Chondrocyte (in vitro differentiated cells): ENCODE data around the gene CEP250. TPM values are rescaled to one million over a fixed set of nuclear protein-coding genes. Genes with fewer than 3 reads are reported as not detected.

ENCODE experiments used
- DNase-seq: peaks from one replicate; pipeline ENCODE4 v3.0.0; 2021; ENCODE audit warnings: mixed read lengths, low spot score
- H3K27ac Mint-ChIP-seq: one replicate; pipeline ENCODE4 v1.8.0; 2021; ENCODE audit warnings: mild to moderate bottlenecking, moderate library complexity, mixed read lengths; ENCODE audit not compliant: unreplicated experiment
- H3K27me3 Mint-ChIP-seq: 2 replicates; pipeline ENCODE4 v1.8.0; 2021; ENCODE audit warnings: low read depth, mixed read lengths
- H3K36me3 Mint-ChIP-seq: 2 replicates; pipeline ENCODE4 v1.8.0; 2021; ENCODE audit warnings: low read depth, mixed read lengths
- H3K4me1 Mint-ChIP-seq: 2 replicates; pipeline ENCODE4 v1.8.0; 2021; ENCODE audit warnings: low read depth, mild to moderate bottlenecking, mixed read lengths
- H3K4me3 Mint-ChIP-seq: one replicate; pipeline ENCODE4 v1.8.0; 2021; ENCODE audit warnings: mild to moderate bottlenecking, moderate library complexity, mixed read lengths; ENCODE audit not compliant: unreplicated experiment
- H3K9me3 Mint-ChIP-seq: 2 replicates; pipeline ENCODE4 v1.8.0; 2021; ENCODE audit warnings: low read depth, mixed read lengths
- CTCF ChIP-seq: fragments of 200-600 bp; sonication (generic); IDR thresholded peaks from 2 replicates; pipeline ENCODE4 v1.5.0; 2021; ENCODE audit warnings: antibody characterized with exemption, mild to moderate bottlenecking, moderate library complexity
- total RNA-seq: library from RNA; stranded (reverse); gene quantifications from 3 replicates; pipeline ENCODE4 v1.2.1, GENCODE V29; 2021

Gene CEP250
- total RNA-seq, 1 donor from 2014 or later, result 43.6 TPM

- no peak for TF ChIP-seq CTCF
- Mint-ChIP-seq H3K27me3 (no peaks in the 10 kb centered on the region), H3K9me3 (no peaks in the 10 kb centered on the region), H3K4me3 (no peak overlapping the region), H3K27ac (no peak overlapping the region), H3K4me1 (peaks cover 15% of the 10 kb centered on the region), H3K36me3 (peaks cover 59% of the 10 kb centered on the region)
- no peak for DNase-seq
Observed at GRCh38 chr20:35502352-35502751, 47.0 kb downstream of the CEP250 start.

DNA sequence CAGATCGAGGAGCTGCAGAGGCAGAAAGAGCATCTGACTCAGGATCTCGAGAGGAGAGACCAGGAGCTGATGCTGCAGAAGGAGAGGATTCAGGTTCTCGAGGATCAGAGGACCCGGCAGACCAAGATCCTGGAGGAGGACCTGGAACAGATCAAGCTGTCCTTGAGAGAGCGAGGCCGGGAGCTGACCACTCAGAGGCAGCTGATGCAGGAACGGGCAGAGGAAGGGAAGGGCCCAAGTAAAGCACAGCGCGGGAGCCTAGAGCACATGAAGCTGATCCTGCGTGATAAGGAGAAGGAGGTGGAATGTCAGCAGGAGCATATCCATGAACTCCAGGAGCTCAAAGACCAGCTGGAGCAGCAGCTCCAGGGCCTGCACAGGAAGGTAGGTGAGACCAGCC, 47.9 kb downstream of the CEP250 start:
- Mint-ChIP-seq H3K27ac (no peak overlapping the region), H3K9me3 (no peaks in the 10 kb centered on the region), H3K4me1 (peaks cover 15% of the 10 kb centered on the region), H3K27me3 (no peaks in the 10 kb centered on the region), H3K4me3 (no peak overlapping the region), H3K36me3 (peaks cover 53% of the 10 kb centered on the region)
- TF ChIP-seq CTCF, result no peak
- no peak for DNase-seq

- H3K27ac Mint-ChIP-seq, result no peak overlapping the region
- no peak overlapping the region for H3K4me3 Mint-ChIP-seq
- DNase-seq, result no peak
- H3K27me3 Mint-ChIP-seq, result no peaks in the 10 kb centered on the region
- no peaks in the 10 kb centered on the region for H3K9me3 Mint-ChIP-seq
- peaks cover 52% of the 10 kb centered on the region for H3K36me3 Mint-ChIP-seq
- no peak for TF ChIP-seq CTCF
- peaks cover 15% of the 10 kb centered on the region for H3K4me1 Mint-ChIP-seq
Observed at GRCh38 chr20:35503841-35504561, 48.6 kb downstream of the CEP250 start.

GRCh38 chr20:35504751-35505150, 49.4 kb downstream of the CEP250 start:
- H3K36me3 Mint-ChIP-seq, result peaks cover 51% of the 10 kb centered on the region

GRCh38 chr20:35506179-35506578, 50.8 kb downstream of the CEP250 start:
- Mint-ChIP-seq H3K27ac (no peak overlapping the region), H3K4me1 (peaks cover 15% of the 10 kb centered on the region), H3K9me3 (no peaks in the 10 kb centered on the region), H3K4me3 (no peak overlapping the region), H3K27me3 (no peaks in the 10 kb centered on the region), H3K36me3 (peaks cover 45% of the 10 kb centered on the region)
- TF ChIP-seq CTCF, result no peak
- DNase-seq, result no peak

More at GRCh38 chr20:35504751-35505150, 49.4 kb downstream of the CEP250 start:
- H3K4me3 Mint-ChIP-seq, result no peak overlapping the region
- H3K9me3 Mint-ChIP-seq, result no peaks in the 10 kb centered on the region
- no peak for TF ChIP-seq CTCF
- H3K27ac Mint-ChIP-seq, result no peak overlapping the region
- DNase-seq, result no peak
- H3K4me1 Mint-ChIP-seq, result peaks cover 15% of the 10 kb centered on the region
- H3K27me3 Mint-ChIP-seq, result no peaks in the 10 kb centered on the region
